GM23338 (cell line): ENCODE measurements around the gene FBL. TPM values are rescaled to one million over a fixed set of nuclear protein-coding genes. Genes with fewer than 3 reads are reported as not detected.

Experiments used
- ATAC-seq: fragments of 200-7000 bp; cut with Tn5 transposase; 3 replicates; pipeline ENCODE4 v1.9.1; 2020
- DNase-seq: peaks from one replicate; pipeline ENCODE4 v3.0.0-alpha.2; 2015; ENCODE audit warnings: low spot score
- H2AFZ ChIP-seq: fragments of 200-600 bp; sonication (generic); 2 replicates; pipeline ENCODE4 v1.8.0; 2016; ENCODE audit warnings: antibody characterized with exemption, mild to moderate bottlenecking, moderate library complexity
- H3F3A ChIP-seq: fragments of 200-600 bp; sonication (generic); replicated peaks from 2 replicates; pipeline ENCODE4 v1.8.0; 2017; ENCODE audit warnings: antibody characterized with exemption, mixed run types, low read depth
- H3K27ac ChIP-seq: fragments of 200-600 bp; sonication (generic); 2 replicates; pipeline ENCODE4 v1.6.1; 2016; ENCODE audit warnings: low read depth
- H3K27me3 ChIP-seq: fragments of 200-600 bp; sonication (generic); 2 replicates; pipeline ENCODE4 v1.8.0; 2016; ENCODE audit warnings: mild to moderate bottlenecking, mixed run types, moderate library complexity; ENCODE audit not compliant: insufficient read depth
- H3K36me3 ChIP-seq: fragments of 200-600 bp; sonication (generic); 2 replicates; pipeline ENCODE4 v1.8.0; 2016; ENCODE audit warnings: mild to moderate bottlenecking; ENCODE audit not compliant: insufficient read depth
- H3K4me1 ChIP-seq: fragments of 200-600 bp; sonication (generic); 2 replicates; pipeline ENCODE4 v1.8.0; 2016; ENCODE audit warnings: mild to moderate bottlenecking, moderate library complexity; ENCODE audit not compliant: insufficient read depth
- H3K4me2 ChIP-seq: fragments of 200-600 bp; sonication (generic); 2 replicates; pipeline ENCODE4 v1.7.1; 2017; ENCODE audit warnings: mixed run types
- H3K4me3 ChIP-seq: fragments of 200-600 bp; sonication (generic); 2 replicates; pipeline ENCODE4 v1.6.1; 2016; ENCODE audit warnings: mixed run types
- H3K79me2 ChIP-seq: fragments of 200-600 bp; sonication (generic); replicated peaks from 2 replicates; pipeline ENCODE4 v1.8.0; 2017; ENCODE audit warnings: mild to moderate bottlenecking; ENCODE audit not compliant: insufficient read depth
- H3K9me2 ChIP-seq: fragments of 200-600 bp; sonication (generic); 2 replicates; pipeline ENCODE4 v1.8.0; 2017; ENCODE audit not compliant: insufficient read depth
- H4K20me1 ChIP-seq: fragments of 200-600 bp; sonication (generic); replicated peaks from 2 replicates; pipeline ENCODE4 v1.8.0; 2017; ENCODE audit warnings: mild to moderate bottlenecking; ENCODE audit not compliant: insufficient read depth
- H3K27ac Mint-ChIP-seq: 2 replicates; pipeline ENCODE4 v1.8.0; 2020; ENCODE audit warnings: inconsistent platforms, mild to moderate bottlenecking, moderate library complexity, mixed read lengths
- H3K27me3 Mint-ChIP-seq: 3 replicates; pipeline ENCODE4 v1.8.0; 2022; ENCODE audit warnings: low read depth, mild to moderate bottlenecking, moderate library complexity, mixed read lengths, inconsistent platforms; ENCODE audit not compliant: insufficient read depth, poor library complexity
- H3K36me3 Mint-ChIP-seq: 3 replicates; pipeline ENCODE4 v1.8.0; 2021; ENCODE audit warnings: low read depth, mild to moderate bottlenecking, inconsistent platforms, moderate library complexity, mixed read lengths
- H3K4me1 Mint-ChIP-seq: 3 replicates; pipeline ENCODE4 v1.8.0; 2020; ENCODE audit warnings: mild to moderate bottlenecking, inconsistent platforms, mixed read lengths
- H3K4me3 Mint-ChIP-seq: 3 replicates; pipeline ENCODE4 v1.8.0; 2021; ENCODE audit warnings: moderate library complexity, mild to moderate bottlenecking, inconsistent platforms, mixed read lengths
- H3K9me3 Mint-ChIP-seq: 3 replicates; pipeline ENCODE4 v1.8.0; 2020; ENCODE audit warnings: moderate library complexity, mild to moderate bottlenecking, inconsistent platforms, mixed read lengths
- CREB1 ChIP-seq: fragments of 250-450 bp; sonication (Bioruptor Pico); IDR thresholded peaks from 2 replicates; pipeline ENCODE4 v1.5.0; 2020; ENCODE audit warnings: low read depth, mild to moderate bottlenecking, moderate library complexity
- ETS1 ChIP-seq: IDR thresholded peaks from 2 replicates; pipeline ENCODE4 v1.6.1; 2016; ENCODE audit warnings: antibody characterized with exemption
- JUNB ChIP-seq: IDR thresholded peaks from one replicate; pipeline ENCODE4 v1.6.1; 2016; ENCODE audit warnings: antibody characterized with exemption; ENCODE audit not compliant: unreplicated experiment
- POLR2AphosphoS5 ChIP-seq: IDR thresholded peaks from 2 replicates; pipeline ENCODE4 v1.6.1; 2016; ENCODE audit warnings: antibody characterized with exemption, low read depth
- STAT1 ChIP-seq: IDR thresholded peaks from one replicate; pipeline ENCODE4 v1.6.1; 2016; ENCODE audit warnings: antibody characterized with exemption; ENCODE audit not compliant: unreplicated experiment
- ZNF331 ChIP-seq: fragments of 250-450 bp; sonication (Bioruptor Pico); IDR thresholded peaks from 2 replicates; pipeline ENCODE4 v1.5.0; 2020; ENCODE audit warnings: low read depth, mild to moderate bottlenecking, moderate library complexity
- ZNF462 ChIP-seq: fragments of 250-450 bp; sonication (Bioruptor Pico); IDR thresholded peaks from 2 replicates; pipeline ENCODE4 v1.5.0; 2020; ENCODE audit warnings: mild to moderate bottlenecking, moderate library complexity
- polyA plus RNA-seq: library from polyadenylated mRNA; unstranded; fragments of >200 nt; fragmentation: Nextera tagmentation; extraction: Ambion mirVana; gene quantifications from 2 replicates; pipeline ENCODE4 v1.2.1, GENCODE V29; 2016
- total RNA-seq: library from RNA; depleted of rRNA; stranded (reverse); fragments of >200 nt; shearing (Covaris generic); gene quantifications from 2 replicates; pipeline ENCODE4 v1.2.3, GENCODE V29; 2014

FBL gene
- total and polyA plus RNA-seq, 2 experiments from 2014 or later = 403 to 553 TPM

GRCh38 chr19:39850892-39851291, 4.7 kb upstream of the FBL start (continued):
- no peak for TF ChIP-seq ZNF462 (CRISPR knock-in tag)
- no peak for TF ChIP-seq CREB1 (CRISPR knock-in tag)
- TF ChIP-seq STAT1 = no peak
- TF ChIP-seq JUNB = no peak
- TF ChIP-seq ZNF331 (CRISPR knock-in tag) = no peak

GRCh38 chr19:39848392-39848791, 2.2 kb upstream of the FBL start:
- TF ChIP-seq ETS1 = no peak
- TF ChIP-seq CREB1 (CRISPR knock-in tag) = no peak
- no peak for TF ChIP-seq STAT1
- TF ChIP-seq ZNF331 (CRISPR knock-in tag) = no peak
- TF ChIP-seq POLR2AphosphoS5 = no peak
- TF ChIP-seq JUNB = no peak
- Histone ChIP-seq H3K4me2 (no peak overlapping the region), H3K27me3 (no peaks in the 10 kb centered on the region), H4K20me1 (peaks cover 20% of the 10 kb centered on the region), H2AFZ (no peak overlapping the region), H3F3A (0 out of 2 replicates have a peak, but pooled peaks cover 3% of the 10 kb centered on the region), H3K27ac (no peak overlapping the region), H3K4me1 (peaks cover 26% of the 10 kb centered on the region), H3K9me2 (no peaks in the 10 kb centered on the region), H3K4me3 (no peak overlapping the region), H3K36me3 (no peaks in the 10 kb centered on the region), H3K79me2 (peaks cover 27% of the 10 kb centered on the region)
- ATAC-seq (no peak), DNase-seq (no peak)
- Mint-ChIP-seq H3K27ac (no peak overlapping the region), H3K9me3 (no peaks in the 10 kb centered on the region), H3K27me3 (peaks cover 6% of the 10 kb centered on the region), H3K36me3 (0 out of 3 replicates have a peak, but pooled peaks cover 3% of the 10 kb centered on the region), H3K4me3 (no peak overlapping the region), H3K4me1 (peaks cover 28% of the 10 kb centered on the region)
